OCI-LY1 (cell line): ENCODE results near the gene NLRC4.
"Not testable (repeated sequence)": the region's sequence is repeated elsewhere in the genome, so short reads cannot be mapped to it uniquely, and the experiment has no call there.

ENCODE experiments used
- H2AFZ ChIP-seq: fragments of 200-600 bp; sonication (generic), shearing (Covaris generic); 2 replicates; pipeline ENCODE4 v1.6.0; 2014; ENCODE audit warnings: antibody characterized with exemption, mild to moderate bottlenecking, low read length
- H3F3A ChIP-seq: fragments of 200-600 bp; sonication (generic), shearing (Covaris generic); 2 replicates; pipeline ENCODE4 v1.6.0; 2014; ENCODE audit warnings: mild to moderate bottlenecking, antibody characterized with exemption, low read length, moderate library complexity; ENCODE audit not compliant: insufficient read depth
- H3K27ac ChIP-seq: fragments of 200-600 bp; sonication (generic); 2 replicates; pipeline ENCODE4 v1.5.1; 2014; ENCODE audit warnings: low read length, mixed run types, mild to moderate bottlenecking, low read depth; ENCODE audit not compliant: poor library complexity, severe bottlenecking
- H3K27me3 ChIP-seq: fragments of 200-600 bp; sonication (generic); 2 replicates; pipeline ENCODE4 v1.6.0; 2014; ENCODE audit warnings: antibody characterized with exemption, mild to moderate bottlenecking, low read length, moderate library complexity; ENCODE audit not compliant: insufficient read depth
- H3K36me3 ChIP-seq: fragments of 200-600 bp; sonication (generic); 2 replicates; pipeline ENCODE4 v1.6.1; 2014; ENCODE audit warnings: mild to moderate bottlenecking, antibody characterized with exemption, low read length, moderate library complexity, mixed read lengths; ENCODE audit not compliant: insufficient read depth
- H3K4me1 ChIP-seq: fragments of 200-600 bp; sonication (generic); 2 replicates; pipeline ENCODE4 v1.5.1; 2014; ENCODE audit warnings: mild to moderate bottlenecking, low read length, moderate library complexity; ENCODE audit not compliant: insufficient read depth, severe bottlenecking
- H3K4me2 ChIP-seq: fragments of 200-600 bp; sonication (generic), shearing (Covaris generic); 2 replicates; pipeline ENCODE4 v1.6.1; 2014; ENCODE audit warnings: low read length
- H3K4me3 ChIP-seq: fragments of 200-600 bp; sonication (generic); 2 replicates; pipeline ENCODE4 v1.5.1; 2014; ENCODE audit warnings: low read length, low read depth, mild to moderate bottlenecking, mixed read lengths; ENCODE audit not compliant: poor library complexity, severe bottlenecking
- H3K79me2 ChIP-seq: fragments of 200-600 bp; shearing (Covaris generic); 2 replicates; pipeline ENCODE4 v1.6.1; 2016; ENCODE audit warnings: mixed run types, low read length, mixed read lengths; ENCODE audit not compliant: insufficient read depth
- H3K9ac ChIP-seq: fragments of 200-600 bp; sonication (generic), shearing (Covaris generic); 2 replicates; pipeline ENCODE4 v1.6.1; 2014; ENCODE audit warnings: mild to moderate bottlenecking, low read length, mixed read lengths
- H3K9me2 ChIP-seq: fragments of 200-600 bp; sonication (generic), shearing (Covaris generic); 2 replicates; pipeline ENCODE4 v1.6.1; 2014; ENCODE audit warnings: low read depth, mild to moderate bottlenecking, low read length, mixed read lengths
- H3K9me3 ChIP-seq: fragments of 200-600 bp; shearing (Covaris generic); 2 replicates; pipeline ENCODE4 v1.6.1; 2014; ENCODE audit warnings: low read length, mixed read lengths
- H4K20me1 ChIP-seq: fragments of 200-600 bp; sonication (generic), shearing (Covaris generic); 2 replicates; pipeline ENCODE4 v1.6.0; 2016; ENCODE audit warnings: mild to moderate bottlenecking, low read length; ENCODE audit not compliant: insufficient read depth
- EZH2 ChIP-seq: fragments of 200-600 bp; sonication (generic), shearing (Covaris generic); IDR thresholded peaks from 2 replicates; pipeline ENCODE4 v1.8.0; 2017; ENCODE audit warnings: borderline replicate concordance, mixed run types, mild to moderate bottlenecking, antibody characterized with exemption, low read length, moderate library complexity, mixed read lengths
- TF ChIP-seq, protein P1 (sequence below): fragments of 200-600 bp; sonication (generic), shearing (Covaris generic); IDR thresholded peaks from 2 replicates; pipeline ENCODE4 v1.5.1; 2017; ENCODE audit warnings: mild to moderate bottlenecking, antibody characterized with exemption, low read length, moderate library complexity, mixed read lengths

The NLRC4 gene, protein sequence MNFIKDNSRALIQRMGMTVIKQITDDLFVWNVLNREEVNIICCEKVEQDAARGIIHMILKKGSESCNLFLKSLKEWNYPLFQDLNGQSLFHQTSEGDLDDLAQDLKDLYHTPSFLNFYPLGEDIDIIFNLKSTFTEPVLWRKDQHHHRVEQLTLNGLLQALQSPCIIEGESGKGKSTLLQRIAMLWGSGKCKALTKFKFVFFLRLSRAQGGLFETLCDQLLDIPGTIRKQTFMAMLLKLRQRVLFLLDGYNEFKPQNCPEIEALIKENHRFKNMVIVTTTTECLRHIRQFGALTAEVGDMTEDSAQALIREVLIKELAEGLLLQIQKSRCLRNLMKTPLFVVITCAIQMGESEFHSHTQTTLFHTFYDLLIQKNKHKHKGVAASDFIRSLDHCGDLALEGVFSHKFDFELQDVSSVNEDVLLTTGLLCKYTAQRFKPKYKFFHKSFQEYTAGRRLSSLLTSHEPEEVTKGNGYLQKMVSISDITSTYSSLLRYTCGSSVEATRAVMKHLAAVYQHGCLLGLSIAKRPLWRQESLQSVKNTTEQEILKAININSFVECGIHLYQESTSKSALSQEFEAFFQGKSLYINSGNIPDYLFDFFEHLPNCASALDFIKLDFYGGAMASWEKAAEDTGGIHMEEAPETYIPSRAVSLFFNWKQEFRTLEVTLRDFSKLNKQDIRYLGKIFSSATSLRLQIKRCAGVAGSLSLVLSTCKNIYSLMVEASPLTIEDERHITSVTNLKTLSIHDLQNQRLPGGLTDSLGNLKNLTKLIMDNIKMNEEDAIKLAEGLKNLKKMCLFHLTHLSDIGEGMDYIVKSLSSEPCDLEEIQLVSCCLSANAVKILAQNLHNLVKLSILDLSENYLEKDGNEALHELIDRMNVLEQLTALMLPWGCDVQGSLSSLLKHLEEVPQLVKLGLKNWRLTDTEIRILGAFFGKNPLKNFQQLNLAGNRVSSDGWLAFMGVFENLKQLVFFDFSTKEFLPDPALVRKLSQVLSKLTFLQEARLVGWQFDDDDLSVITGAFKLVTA

DNA sequence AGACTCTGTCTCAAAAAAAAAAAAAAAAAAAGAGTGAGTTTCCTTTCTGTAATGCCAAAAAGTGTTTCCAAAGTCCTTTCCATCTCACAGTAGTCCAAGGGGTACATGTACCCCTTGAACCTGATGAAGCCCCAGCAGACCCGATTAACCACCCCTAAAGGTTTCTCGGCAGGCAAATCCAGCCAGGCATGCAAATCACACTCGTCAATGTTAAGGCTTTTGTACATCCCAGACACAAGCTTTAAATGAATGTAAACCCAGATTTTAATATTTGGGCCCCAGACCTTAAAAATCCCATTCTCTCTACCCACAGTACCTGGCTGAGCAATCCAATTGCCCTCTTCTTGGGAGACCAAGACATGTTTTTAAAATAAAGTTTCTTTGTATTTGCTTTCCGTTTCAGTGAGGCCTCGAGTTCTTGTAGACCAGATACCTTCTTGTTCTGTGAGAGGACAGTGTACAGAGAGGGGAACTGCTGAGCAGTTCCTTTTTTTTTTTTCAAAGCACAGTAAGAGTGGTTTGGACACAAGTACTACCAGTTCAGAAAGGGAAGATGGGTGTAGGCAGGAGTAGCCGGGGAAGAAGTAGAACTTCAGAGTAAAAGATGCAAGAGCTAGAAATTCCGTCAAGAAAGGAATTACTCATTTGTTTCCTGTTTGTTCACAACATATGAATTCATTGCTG, at the start of gene NLRC4:
TSS of gene NLRC4 (minus strand) at position 465 of the 684 bp plus-strand sequence. CDS start 8,111 bp downstream, outside the sequence.
- no peaks in the 10 kb centered on the region for H3K9me3 ChIP-seq
- H3K27me3 ChIP-seq = no peaks in the 10 kb centered on the region
- no peaks in the 10 kb centered on the region for H3F3A ChIP-seq
- H3K4me1 ChIP-seq = peaks cover 28% of the 10 kb centered on the region
- TF ChIP-seq, protein P1, sequence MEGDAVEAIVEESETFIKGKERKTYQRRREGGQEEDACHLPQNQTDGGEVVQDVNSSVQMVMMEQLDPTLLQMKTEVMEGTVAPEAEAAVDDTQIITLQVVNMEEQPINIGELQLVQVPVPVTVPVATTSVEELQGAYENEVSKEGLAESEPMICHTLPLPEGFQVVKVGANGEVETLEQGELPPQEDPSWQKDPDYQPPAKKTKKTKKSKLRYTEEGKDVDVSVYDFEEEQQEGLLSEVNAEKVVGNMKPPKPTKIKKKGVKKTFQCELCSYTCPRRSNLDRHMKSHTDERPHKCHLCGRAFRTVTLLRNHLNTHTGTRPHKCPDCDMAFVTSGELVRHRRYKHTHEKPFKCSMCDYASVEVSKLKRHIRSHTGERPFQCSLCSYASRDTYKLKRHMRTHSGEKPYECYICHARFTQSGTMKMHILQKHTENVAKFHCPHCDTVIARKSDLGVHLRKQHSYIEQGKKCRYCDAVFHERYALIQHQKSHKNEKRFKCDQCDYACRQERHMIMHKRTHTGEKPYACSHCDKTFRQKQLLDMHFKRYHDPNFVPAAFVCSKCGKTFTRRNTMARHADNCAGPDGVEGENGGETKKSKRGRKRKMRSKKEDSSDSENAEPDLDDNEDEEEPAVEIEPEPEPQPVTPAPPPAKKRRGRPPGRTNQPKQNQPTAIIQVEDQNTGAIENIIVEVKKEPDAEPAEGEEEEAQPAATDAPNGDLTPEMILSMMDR = no peak
- no peak for TF ChIP-seq EZH2
- H2AFZ ChIP-seq = peak within 1 kb of the TSS; percentile 99
- H3K4me3 ChIP-seq = peak within 1 kb of the TSS; percentile 52
- peak within 1 kb of the TSS; percentile 83 for H3K4me2 ChIP-seq
- no peaks in the 10 kb centered on the region for H3K36me3 ChIP-seq
- no peaks in the 10 kb centered on the region for H3K79me2 ChIP-seq
- no peaks in the 10 kb centered on the region for H4K20me1 ChIP-seq
- H3K9me2 ChIP-seq = no peaks in the 10 kb centered on the region
- H3K9ac ChIP-seq = peak within 1 kb of the TSS; percentile 66
- H3K27ac ChIP-seq = peak within 1 kb of the TSS; percentile 93

DNA sequence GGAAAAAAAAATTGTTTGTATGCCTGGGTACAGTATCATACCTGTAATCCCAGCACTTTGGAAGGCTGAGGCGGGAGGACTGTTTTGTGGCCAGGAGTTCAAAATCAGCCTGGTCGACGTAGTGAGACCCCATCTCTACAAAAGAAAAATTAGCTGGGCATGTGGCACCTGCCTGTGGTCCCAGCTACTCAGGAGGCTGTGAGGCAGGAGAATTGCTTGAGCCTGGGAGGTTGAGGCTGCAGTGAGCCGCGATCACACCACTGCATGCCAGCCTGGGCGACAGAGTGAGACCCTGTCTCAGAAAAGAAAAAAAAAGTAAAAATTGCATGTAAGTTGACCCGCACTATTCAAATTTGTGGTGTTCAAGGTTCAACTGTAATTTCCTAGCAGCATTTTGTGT, 45.9 kb upstream of the NLRC4 start:
- no peaks in the 10 kb centered on the region for H3F3A ChIP-seq
- no peak overlapping the region for H2AFZ ChIP-seq
- TF ChIP-seq, protein P1 = no peak
- TF ChIP-seq EZH2 = no peak
- no peak overlapping the region for H3K27ac ChIP-seq
- no peaks in the 10 kb centered on the region for H3K27me3 ChIP-seq
- no peaks in the 10 kb centered on the region for H3K9me3 ChIP-seq
- H3K4me3 ChIP-seq = no peak overlapping the region
- no peaks in the 10 kb centered on the region for H3K79me2 ChIP-seq
- H3K9me2 ChIP-seq = no peaks in the 10 kb centered on the region
- H3K4me2 ChIP-seq = no peak overlapping the region
- H4K20me1 ChIP-seq = no peaks in the 10 kb centered on the region
- no peak overlapping the region for H3K9ac ChIP-seq
- no peaks in the 10 kb centered on the region for H3K4me1 ChIP-seq
- peaks cover 28% of the 10 kb centered on the region for H3K36me3 ChIP-seq

DNA sequence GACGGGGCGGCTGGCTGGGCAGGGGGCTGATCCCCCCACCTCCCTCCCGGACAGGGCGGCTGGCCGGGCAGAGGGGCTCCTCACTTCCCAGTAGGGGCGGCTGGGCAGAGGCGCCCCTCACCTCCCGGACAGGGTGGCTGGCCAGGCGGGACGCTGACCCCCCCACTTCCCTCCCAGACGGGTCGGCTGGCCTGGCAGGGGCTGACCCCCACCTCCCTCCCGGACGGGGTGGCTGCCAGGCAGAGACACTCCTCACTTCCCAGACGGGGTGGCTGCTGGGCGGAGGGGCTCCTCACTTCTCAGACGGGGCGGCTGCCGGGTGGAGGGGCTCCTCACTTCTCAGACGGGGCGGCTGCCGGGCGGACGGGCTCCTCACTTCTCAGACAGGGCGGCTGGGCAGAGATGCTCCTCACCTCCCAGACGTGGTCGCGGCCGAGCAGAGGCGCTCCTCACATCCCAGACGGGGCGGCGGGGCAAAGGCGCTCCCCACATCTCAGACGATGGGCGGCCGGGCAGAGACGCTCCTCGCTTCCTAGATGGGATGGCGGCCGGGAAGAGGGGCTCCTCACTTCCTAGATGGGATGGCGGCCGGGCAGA, 29.4 kb upstream of the NLRC4 start:
- not testable (repeated sequence) for H3K4me2 ChIP-seq, H3K9me2 ChIP-seq, H3K4me1 ChIP-seq, H3K9ac ChIP-seq, H3K4me3 ChIP-seq, H4K20me1 ChIP-seq, H3K27me3 ChIP-seq, H3F3A ChIP-seq, H3K9me3 ChIP-seq, H3K27ac ChIP-seq, H2AFZ ChIP-seq
- H3K36me3 ChIP-seq = peaks cover 46% of the 10 kb centered on the region
- peaks cover 19% of the 10 kb centered on the region for H3K79me2 ChIP-seq

DNA sequence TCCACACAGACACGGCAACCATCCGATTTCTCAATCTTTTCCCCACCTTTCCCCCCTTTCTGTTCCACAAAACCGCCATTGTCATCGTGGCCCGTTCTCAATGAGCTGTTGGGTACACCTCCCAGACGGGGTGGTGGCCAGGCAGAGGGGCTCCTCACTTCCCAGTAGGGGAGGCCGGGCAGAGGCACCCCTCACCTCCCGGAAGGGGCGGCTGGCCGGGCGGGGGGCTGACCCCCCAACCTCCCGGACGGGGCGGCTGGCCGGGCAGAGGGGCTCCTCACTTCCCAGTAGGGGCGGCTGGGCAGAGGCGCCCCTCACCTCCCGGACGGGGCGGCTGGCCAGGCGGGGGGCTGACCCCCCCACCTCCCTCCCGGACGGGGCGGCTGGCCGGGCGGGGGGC, 28.8 kb upstream of the NLRC4 start:
- not testable (repeated sequence) for H3K4me1 ChIP-seq, H3K27me3 ChIP-seq, H3K9ac ChIP-seq, H3F3A ChIP-seq, H3K9me2 ChIP-seq, H3K27ac ChIP-seq, H3K9me3 ChIP-seq, H3K4me3 ChIP-seq, H4K20me1 ChIP-seq, H2AFZ ChIP-seq, H3K4me2 ChIP-seq
- Histone ChIP-seq H3K36me3 (peaks cover 46% of the 10 kb centered on the region), H3K79me2 (peaks cover 24% of the 10 kb centered on the region)
